ENCODE measurements around the gene CORO7.

CORO7 gene

GRCh38 chr16:4365014-4365406 is 51.4 kb downstream of the CORO7 start:
- Histone ChIP-seq H3K27me3 (ENCODE audit: insufficient read depth, poor library complexity, severe bottlenecking) (no peaks in the 10 kb centered on the region), H3K4me3 (replicated peaks; ENCODE audit: insufficient read depth, low read length) (no peak overlapping the region), H3K27ac (replicated peaks) (no peak overlapping the region)
- no peak for DNase-seq (ENCODE audit: low read depth in 1 of 2, low spot score in 1 of 2)
- TF ChIP-seq, protein P1, sequence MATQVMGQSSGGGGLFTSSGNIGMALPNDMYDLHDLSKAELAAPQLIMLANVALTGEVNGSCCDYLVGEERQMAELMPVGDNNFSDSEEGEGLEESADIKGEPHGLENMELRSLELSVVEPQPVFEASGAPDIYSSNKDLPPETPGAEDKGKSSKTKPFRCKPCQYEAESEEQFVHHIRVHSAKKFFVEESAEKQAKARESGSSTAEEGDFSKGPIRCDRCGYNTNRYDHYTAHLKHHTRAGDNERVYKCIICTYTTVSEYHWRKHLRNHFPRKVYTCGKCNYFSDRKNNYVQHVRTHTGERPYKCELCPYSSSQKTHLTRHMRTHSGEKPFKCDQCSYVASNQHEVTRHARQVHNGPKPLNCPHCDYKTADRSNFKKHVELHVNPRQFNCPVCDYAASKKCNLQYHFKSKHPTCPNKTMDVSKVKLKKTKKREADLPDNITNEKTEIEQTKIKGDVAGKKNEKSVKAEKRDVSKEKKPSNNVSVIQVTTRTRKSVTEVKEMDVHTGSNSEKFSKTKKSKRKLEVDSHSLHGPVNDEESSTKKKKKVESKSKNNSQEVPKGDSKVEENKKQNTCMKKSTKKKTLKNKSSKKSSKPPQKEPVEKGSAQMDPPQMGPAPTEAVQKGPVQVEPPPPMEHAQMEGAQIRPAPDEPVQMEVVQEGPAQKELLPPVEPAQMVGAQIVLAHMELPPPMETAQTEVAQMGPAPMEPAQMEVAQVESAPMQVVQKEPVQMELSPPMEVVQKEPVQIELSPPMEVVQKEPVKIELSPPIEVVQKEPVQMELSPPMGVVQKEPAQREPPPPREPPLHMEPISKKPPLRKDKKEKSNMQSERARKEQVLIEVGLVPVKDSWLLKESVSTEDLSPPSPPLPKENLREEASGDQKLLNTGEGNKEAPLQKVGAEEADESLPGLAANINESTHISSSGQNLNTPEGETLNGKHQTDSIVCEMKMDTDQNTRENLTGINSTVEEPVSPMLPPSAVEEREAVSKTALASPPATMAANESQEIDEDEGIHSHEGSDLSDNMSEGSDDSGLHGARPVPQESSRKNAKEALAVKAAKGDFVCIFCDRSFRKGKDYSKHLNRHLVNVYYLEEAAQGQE (IDR thresholded peaks at IDR 0.05; ENCODE audit: insufficient replicate concordance, low read depth) = no peak
- TF ChIP-seq CTCF (IDR thresholded peaks at IDR 0.05; ENCODE audit: insufficient read depth, low read length) = no peak
- no peak for TF ChIP-seq GABPA (IDR thresholded peaks at IDR 0.05; ENCODE audit: low read depth)
- no peak for TF ChIP-seq POLR2AphosphoS5 (IDR thresholded peaks at IDR 0.05; ENCODE audit: low read depth)
- TF ChIP-seq SPI1 (IDR thresholded peaks at IDR 0.05; ENCODE audit: borderline replicate concordance, low read depth) = no peak

GRCh38 chr16:4364196-4365013 is 52.0 kb downstream of the CORO7 start:
- TF ChIP-seq, protein P1 (IDR thresholded peaks at IDR 0.05; ENCODE audit: insufficient replicate concordance, low read depth) = no peak
- TF ChIP-seq CTCF (IDR thresholded peaks at IDR 0.05; ENCODE audit: insufficient read depth, low read length) = no peak
- TF ChIP-seq POLR2AphosphoS5 (IDR thresholded peaks at IDR 0.05; ENCODE audit: low read depth) = no peak
- no peak for TF ChIP-seq GABPA (IDR thresholded peaks at IDR 0.05; ENCODE audit: low read depth)
- TF ChIP-seq SPI1 (IDR thresholded peaks at IDR 0.05; ENCODE audit: borderline replicate concordance, low read depth) = no peak
- Histone ChIP-seq H3K27ac (replicated peaks) (no peak overlapping the region), H3K27me3 (ENCODE audit: insufficient read depth, poor library complexity, severe bottlenecking) (no peaks in the 10 kb centered on the region), H3K4me3 (replicated peaks; ENCODE audit: insufficient read depth, low read length) (no peak overlapping the region)
- DNase-seq (ENCODE audit: low read depth in 1 of 2, low spot score in 1 of 2) = no peak

DNA sequence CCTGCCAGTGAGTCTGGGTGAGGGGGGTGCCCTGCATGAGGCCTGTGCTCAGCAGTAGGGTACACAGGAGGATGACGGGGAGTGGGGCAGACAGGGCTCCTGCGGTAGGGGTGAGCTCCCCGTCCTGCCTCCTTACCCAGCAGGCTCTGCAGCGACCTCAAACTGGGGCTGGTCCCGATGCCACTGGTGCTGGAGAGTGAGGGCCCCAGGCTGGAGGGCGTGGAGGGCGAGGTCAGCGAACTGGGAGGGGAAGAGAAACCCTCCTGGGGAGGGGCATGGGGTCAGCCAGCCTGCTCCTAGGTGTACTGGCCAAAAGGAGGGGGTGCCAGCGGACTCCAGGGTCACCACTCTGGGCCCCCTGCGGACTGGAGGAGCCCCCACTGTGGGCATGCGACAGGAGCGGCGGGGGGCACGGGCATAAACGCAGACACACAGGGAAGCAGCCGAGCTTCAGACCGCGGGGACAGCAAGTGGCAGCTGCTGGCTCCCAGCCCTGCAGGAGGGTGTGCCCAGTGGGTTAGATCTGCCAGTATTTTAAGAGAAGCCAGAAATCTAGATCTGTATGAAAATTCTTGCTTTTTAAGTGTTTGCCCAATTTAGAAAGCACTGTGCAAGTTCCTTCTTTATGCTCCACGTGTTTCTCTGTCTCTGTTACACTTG is 53.8 kb downstream of the CORO7 start:
- Histone ChIP-seq H3K4me3 (replicated peaks; ENCODE audit: insufficient read depth, low read length) (no peak overlapping the region), H3K27me3 (ENCODE audit: insufficient read depth, poor library complexity, severe bottlenecking) (no peaks in the 10 kb centered on the region), H3K27ac (replicated peaks) (no peak overlapping the region)
- DNase-seq (ENCODE audit: low read depth in 1 of 2, low spot score in 1 of 2) = no peak
- no peak for TF ChIP-seq SPI1 (IDR thresholded peaks at IDR 0.05; ENCODE audit: borderline replicate concordance, low read depth)
- TF ChIP-seq, protein P1 (IDR thresholded peaks at IDR 0.05; ENCODE audit: insufficient replicate concordance, low read depth) = no peak
- TF ChIP-seq POLR2AphosphoS5 (IDR thresholded peaks at IDR 0.05; ENCODE audit: low read depth) = no peak
- TF ChIP-seq GABPA (IDR thresholded peaks at IDR 0.05; ENCODE audit: low read depth) = no peak
- no peak for TF ChIP-seq CTCF (IDR thresholded peaks at IDR 0.05; ENCODE audit: insufficient read depth, low read length)

All from HL-60 (cell line).